Adrenal gland (tissue), 5 donors: ENCODE data around the gene GATA3.

Experiments used
- CTCF ChIP-seq, 6 experiments: fragments of 450-650 bp in 4 of 6; fragments of 200-600 bp in 2 of 6; sonication (generic) in 1 of 6; IDR thresholded peaks; 1 replicate in 5 of 6; 2 replicates in 1 of 6; pipeline versions ENCODE4 v1.5.1 to v1.8.0; 2016 to 2021; ENCODE audit warnings: antibody characterized with exemption in 6 of 6, mild to moderate bottlenecking in 2 of 6, moderate library complexity in 1 of 6
- POLR2A ChIP-seq, 2 donors: fragments of 450-650 bp; IDR thresholded peaks; one replicate each; pipeline ENCODE4 v1.6.1; 2017; ENCODE audit warnings: antibody characterized with exemption in 2 of 2, mild to moderate bottlenecking in 2 of 2, moderate library complexity in 1 of 2
- donor health status: DM: no; HTN: no; CAD: no.

GRCh38 chr10:8013619-8014018 is 40.9 kb upstream of the GATA3 start:
- TF ChIP-seq CTCF (IDR thresholded peaks at IDR 0.05): no peak
- no peak for TF ChIP-seq POLR2A (IDR thresholded peaks at IDR 0.05)
